Astrocyte (in vitro differentiated cells and primary cell): ENCODE data around the gene TTYH3.

Experiments used
- CTCF ChIP-seq: IDR thresholded peaks from 2 replicates; pipeline ENCODE4 v1.5.1; 2011; ENCODE audit warnings: low read depth, mild to moderate bottlenecking, inconsistent platforms, low read length, moderate library complexity; ENCODE audit not compliant: insufficient read depth
- EZH2 ChIP-seq: IDR thresholded peaks from 2 replicates; pipeline ENCODE4 v1.6.1; 2012; ENCODE audit warnings: mild to moderate bottlenecking, low read length, inconsistent platforms; ENCODE audit not compliant: insufficient read depth

GRCh38 chr7:2641406-2642393 is 9.9 kb downstream of the TTYH3 start:
- no peak for TF ChIP-seq CTCF
- TF ChIP-seq EZH2: no peak
